HepG2 (cell line): ENCODE results near the gene LENG1. TPM values are rescaled to one million over a fixed set of nuclear protein-coding genes. Genes with fewer than 3 reads are reported as not detected.

Experiments
- AGO1 ChIP-seq: fragments of 200-400 bp; formaldehyde crosslinking; IDR thresholded peaks from 2 replicates; pipeline ENCODE4 v1.6.1; 2017; ENCODE audit warnings: mild to moderate bottlenecking, low read depth, low read length, moderate library complexity; ENCODE audit not compliant: poor library complexity, severe bottlenecking
- CAMTA2 ChIP-seq: sonication (generic); formaldehyde crosslinking; IDR thresholded peaks from 2 replicates; pipeline ENCODE4 v1.4.0; 2020; ENCODE audit warnings: mild to moderate bottlenecking, missing genetic modification reagents, borderline replicate concordance
- CTCF ChIP-seq: sonication (generic); formaldehyde crosslinking; IDR thresholded peaks from 2 replicates; pipeline ENCODE4 v1.5.0; 2020; ENCODE audit warnings: mild to moderate bottlenecking, missing genetic modification reagents, moderate library complexity
- ELF1 ChIP-seq: sonication (generic); formaldehyde crosslinking; IDR thresholded peaks from 2 replicates; pipeline ENCODE4 v1.4.0; 2020; ENCODE audit warnings: missing genetic modification reagents
- ETV5 ChIP-seq: IDR thresholded peaks from 2 replicates; pipeline ENCODE4 v1.6.1; 2018; ENCODE audit warnings: missing biosample characterization, missing genetic modification reagents, inconsistent platforms, borderline replicate concordance
- FIP1L1 ChIP-seq: fragments of 200-400 bp; formaldehyde crosslinking; IDR thresholded peaks from 2 replicates; pipeline ENCODE4 v1.6.1; 2018; ENCODE audit warnings: low read depth, mild to moderate bottlenecking, low read length, moderate library complexity, borderline replicate concordance; ENCODE audit not compliant: insufficient read depth
- GABPA ChIP-seq, 2 experiments: IDR thresholded peaks; 2 replicates each; pipeline ENCODE4 v1.6.1; 2011 to 2016; ENCODE audit warnings: low read depth in 2 of 2, low read length in 1 of 2, missing biosample characterization in 1 of 2, missing genetic modification characterization in 1 of 2
- GABPB1 ChIP-seq: IDR thresholded peaks from 2 replicates; pipeline ENCODE4 v1.6.1; 2016; ENCODE audit warnings: mild to moderate bottlenecking, missing genetic modification reagents, moderate library complexity, missing compliant biosample characterization
- HIVEP1 ChIP-seq: sonication (generic); formaldehyde crosslinking; IDR thresholded peaks from 2 replicates; pipeline ENCODE4 v1.4.0; 2020; ENCODE audit warnings: mild to moderate bottlenecking, missing genetic modification reagents
- KDM2A ChIP-seq: sonication (generic); formaldehyde crosslinking; IDR thresholded peaks from 2 replicates; pipeline ENCODE4 v1.4.0; 2020; ENCODE audit warnings: low read depth, missing genetic modification reagents, borderline replicate concordance
- NR2C2 ChIP-seq: sonication (generic); formaldehyde crosslinking; IDR thresholded peaks from 2 replicates; pipeline ENCODE4 v1.4.0; 2020; ENCODE audit warnings: missing genetic modification reagents, mild to moderate bottlenecking, moderate library complexity, borderline replicate concordance
- TFDP1 ChIP-seq: IDR thresholded peaks from 2 replicates; pipeline ENCODE4 v1.6.1; 2016; ENCODE audit warnings: missing compliant biosample characterization, missing genetic modification reagents, borderline replicate concordance
- THAP11 ChIP-seq: IDR thresholded peaks from 2 replicates; pipeline ENCODE4 v1.6.1; 2016; ENCODE audit warnings: missing biosample characterization, missing genetic modification reagents
- ZEB1 ChIP-seq: IDR thresholded peaks from 2 replicates; pipeline ENCODE4 v1.6.1; 2012; ENCODE audit warnings: mild to moderate bottlenecking, low read depth, inconsistent platforms; ENCODE audit not compliant: insufficient replicate concordance
- ZFP62 ChIP-seq: sonication (generic); formaldehyde crosslinking; IDR thresholded peaks from 2 replicates; pipeline ENCODE4 v1.4.0; 2020; ENCODE audit warnings: missing genetic modification reagents
- ZNF143 ChIP-seq: sonication (generic); formaldehyde crosslinking; IDR thresholded peaks from 2 replicates; pipeline ENCODE4 v1.4.0; 2020; ENCODE audit warnings: missing genetic modification reagents
- ZNF362 ChIP-seq: sonication (generic); formaldehyde crosslinking; IDR thresholded peaks from 2 replicates; pipeline ENCODE4 v1.4.0; 2020; ENCODE audit warnings: missing genetic modification reagents, mild to moderate bottlenecking, borderline replicate concordance
- ZNF788 ChIP-seq: sonication (generic); formaldehyde crosslinking; IDR thresholded peaks from 2 replicates; pipeline ENCODE4 v1.5.0; 2020; ENCODE audit warnings: mild to moderate bottlenecking, missing genetic modification reagents, borderline replicate concordance
- ZSCAN22 ChIP-seq: sonication (generic); formaldehyde crosslinking; IDR thresholded peaks from 2 replicates; pipeline ENCODE4 v1.4.0; 2020; ENCODE audit warnings: mild to moderate bottlenecking, missing genetic modification reagents
- polyA plus RNA-seq, 8 experiments: library from polyadenylated mRNA; depleted of rRNA in 3 of 8; stranded (reverse) in 7 of 8; unstranded in 1 of 8; fragments of >200 nt; fragmentation: Illumina TruSeq in 4 of 8; extraction: Trizol in 4 of 8; gene quantifications; 2 replicates each; pipeline versions ENCODE4 v1.2.1 to v1.2.3, GENCODE V29; 2011 to 2016; ENCODE audit warnings: low read depth in 4 of 8, missing spikeins in 1 of 8, mixed read lengths in 1 of 8; ENCODE audit not compliant: insufficient read depth in 1 of 8
- total RNA-seq, 5 experiments: library from RNA; depleted of rRNA; stranded (reverse); fragments of >200 nt; fragmentation: Illumina TruSeq; extraction: Trizol; gene quantifications; 2 replicates each; pipeline ENCODE4 v1.2.3, GENCODE V29; 2016; ENCODE audit warnings: low read depth in 1 of 5

The LENG1 gene
- total and polyA plus RNA-seq, 2 of the 13 experiments (the other 11 are each of a cell fraction or from before 2014, with no cell fraction given) = 1.8 to 3.8 TPM

- TF ChIP-seq CAMTA2 (CRISPR knock-in tag) (no peak), ELF1 (CRISPR knock-in tag) (0 out of 2 replicates have a peak, but pooled peaks have one; percentile 41), ZSCAN22 (peak; percentile 80), GABPA (IDR thresholded peaks at IDR 0.05; ENCODE audit: low read depth, low read length) (peak; percentile 54), GABPA (CRISPR knock-in tag; IDR thresholded peaks at IDR 0.05; ENCODE audit: low read depth) (peak; percentile 78), ZNF788 (CRISPR knock-in tag) (no peak), NR2C2 (peak; percentile 79), ZNF143 (CRISPR knock-in tag) (peak; percentile 76), TFDP1 (CRISPR knock-in tag) (no peak), AGO1 (peak; percentile 87), ETV5 (CRISPR knock-in tag) (peak; percentile 14; the same call in 1 of the 2 replicates), GABPB1 (CRISPR knock-in tag) (peak; percentile 53), FIP1L1 (0 out of 2 replicates have a peak, but pooled peaks have one; percentile 50), KDM2A (CRISPR knock-in tag) (peak; percentile 83; the same call in 1 of the 2 replicates), ZEB1 (peak; percentile 99), THAP11 (peak; percentile 76), ZFP62 (CRISPR knock-in tag) (no peak), ZNF362 (CRISPR knock-in tag) (no peak), CTCF (CRISPR knock-in tag) (peak; percentile 52), HIVEP1 (peak; percentile 12; the same call in 1 of the 2 replicates)
Observed at GRCh38 chr19:54172471-54173358, 13.2 kb upstream of the LENG1 start, which contains the start of gene TMC4 (continued).
